Measurements from ENCODE around the gene FITM1.

- TF ChIP-seq, protein P1, sequence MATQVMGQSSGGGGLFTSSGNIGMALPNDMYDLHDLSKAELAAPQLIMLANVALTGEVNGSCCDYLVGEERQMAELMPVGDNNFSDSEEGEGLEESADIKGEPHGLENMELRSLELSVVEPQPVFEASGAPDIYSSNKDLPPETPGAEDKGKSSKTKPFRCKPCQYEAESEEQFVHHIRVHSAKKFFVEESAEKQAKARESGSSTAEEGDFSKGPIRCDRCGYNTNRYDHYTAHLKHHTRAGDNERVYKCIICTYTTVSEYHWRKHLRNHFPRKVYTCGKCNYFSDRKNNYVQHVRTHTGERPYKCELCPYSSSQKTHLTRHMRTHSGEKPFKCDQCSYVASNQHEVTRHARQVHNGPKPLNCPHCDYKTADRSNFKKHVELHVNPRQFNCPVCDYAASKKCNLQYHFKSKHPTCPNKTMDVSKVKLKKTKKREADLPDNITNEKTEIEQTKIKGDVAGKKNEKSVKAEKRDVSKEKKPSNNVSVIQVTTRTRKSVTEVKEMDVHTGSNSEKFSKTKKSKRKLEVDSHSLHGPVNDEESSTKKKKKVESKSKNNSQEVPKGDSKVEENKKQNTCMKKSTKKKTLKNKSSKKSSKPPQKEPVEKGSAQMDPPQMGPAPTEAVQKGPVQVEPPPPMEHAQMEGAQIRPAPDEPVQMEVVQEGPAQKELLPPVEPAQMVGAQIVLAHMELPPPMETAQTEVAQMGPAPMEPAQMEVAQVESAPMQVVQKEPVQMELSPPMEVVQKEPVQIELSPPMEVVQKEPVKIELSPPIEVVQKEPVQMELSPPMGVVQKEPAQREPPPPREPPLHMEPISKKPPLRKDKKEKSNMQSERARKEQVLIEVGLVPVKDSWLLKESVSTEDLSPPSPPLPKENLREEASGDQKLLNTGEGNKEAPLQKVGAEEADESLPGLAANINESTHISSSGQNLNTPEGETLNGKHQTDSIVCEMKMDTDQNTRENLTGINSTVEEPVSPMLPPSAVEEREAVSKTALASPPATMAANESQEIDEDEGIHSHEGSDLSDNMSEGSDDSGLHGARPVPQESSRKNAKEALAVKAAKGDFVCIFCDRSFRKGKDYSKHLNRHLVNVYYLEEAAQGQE (IDR thresholded peaks at IDR 0.05; ENCODE audit: low read depth) = no peak
- no peak for TF ChIP-seq EP300 (IDR thresholded peaks at IDR 0.05; ENCODE audit: borderline replicate concordance)
Measured at GRCh38 chr14:24093207-24093900, 37.1 kb upstream of the FITM1 start.

Data from Ishikawa (cell line).